ENCODE data around the gene CIAO3. TPM values are rescaled to one million over a fixed set of nuclear protein-coding genes. Genes with fewer than 3 reads are reported as not detected.

CIAO3 gene
- total and polyA plus RNA-seq, 10 of the 15 experiments (the other 5 are each of a cell fraction or from before 2014, with no cell fraction given) = 1.4 to 37.5 (median 30.8) TPM

- Histone ChIP-seq H3K4me3 (peak overlapping the region; percentile 67), H3K27ac (ENCODE audit: control insufficient read depth, insufficient read depth) (no peak overlapping the region), H3K9me3 (replicated peaks; ENCODE audit: control insufficient read depth, insufficient read depth, low read length) (no peaks in the 10 kb centered on the region), H3K36me3 (ENCODE audit: control insufficient read depth in 2 of 2, insufficient read depth in 2 of 2, low read length in 1 of 2) (peaks cover 6 to 14% of the 10 kb centered on the region in 2 experiments; a peak in 2 of 4 replicates), H2AFZ (ENCODE audit: control insufficient read depth, low read depth, low read length) (no peak overlapping the region), H3K4me1 (ENCODE audit: control insufficient read depth, insufficient read depth, low read length) (peaks cover 15% of the 10 kb centered on the region), H3K79me2 (ENCODE audit: control insufficient read depth, insufficient read depth, low read length) (peaks cover 24% of the 10 kb centered on the region), H3K4me2 (ENCODE audit: control insufficient read depth, insufficient read depth) (peak overlapping the region; percentile 90), H3K27me3 (replicated peaks in 1 of 2; ENCODE audit: control insufficient read depth in 2 of 2, insufficient read depth in 2 of 2, low read length in 1 of 2) (no peaks in the 10 kb centered on the region), H4K20me1 (ENCODE audit: control insufficient read depth, insufficient read depth) (peaks cover 6% of the 10 kb centered on the region; the same call in 1 of the 2 replicates), H3K9ac (ENCODE audit: control insufficient read depth, insufficient read depth, low read length) (no peak overlapping the region)
- DNase-seq (ENCODE audit: low read depth, low spot score) (no peak), FAIRE-seq (no peak), ATAC-seq (no peak)
- CTCF ChIA-PET = no interaction called here
- RAD21 ChIA-PET (ENCODE audit: unreplicated experiment) = no interaction called here
- POLR2A ChIA-PET = no interaction called here
- 90% methylated on average over 35 of the region's 36 CpGs for WGBS (ENCODE audit: insufficient coverage, insufficient replicate concordance, low lambda C conversion rate, missing lambda C conversion rate)
- TF ChIP-seq SMAD1 (IDR thresholded peaks at IDR 0.05; ENCODE audit: low read depth, partially characterized antibody) (no peak), SMARCA5 (IDR thresholded peaks at IDR 0.05) (no peak), ZSCAN29 (IDR thresholded peaks at IDR 0.05) (no peak), POLR2AphosphoS5 (IDR thresholded peaks at IDR 0.05; ENCODE audit: low read length) (no peak), POLR2A (IDR thresholded peaks at IDR 0.05; ENCODE audit: low read depth, low read length) (no peak), ZBED1 (IDR thresholded peaks at IDR 0.05; ENCODE audit: borderline replicate concordance) (no peak), CBX3 (IDR thresholded peaks at IDR 0.05; ENCODE audit: borderline replicate concordance, low read depth) (no peak), KLF5 (IDR thresholded peaks at IDR 0.05; ENCODE audit: partially characterized antibody) (no peak), ATF3 (IDR thresholded peaks at IDR 0.05; ENCODE audit: borderline replicate concordance, extremely low read depth, low read depth, low read length) (no peak), TAF1 (IDR thresholded peaks at IDR 0.05; ENCODE audit: borderline replicate concordance, low read depth, low read length) (no peak), DPF2 (IDR thresholded peaks at IDR 0.05) (no peak)
- TF ChIP-seq, protein P1, sequence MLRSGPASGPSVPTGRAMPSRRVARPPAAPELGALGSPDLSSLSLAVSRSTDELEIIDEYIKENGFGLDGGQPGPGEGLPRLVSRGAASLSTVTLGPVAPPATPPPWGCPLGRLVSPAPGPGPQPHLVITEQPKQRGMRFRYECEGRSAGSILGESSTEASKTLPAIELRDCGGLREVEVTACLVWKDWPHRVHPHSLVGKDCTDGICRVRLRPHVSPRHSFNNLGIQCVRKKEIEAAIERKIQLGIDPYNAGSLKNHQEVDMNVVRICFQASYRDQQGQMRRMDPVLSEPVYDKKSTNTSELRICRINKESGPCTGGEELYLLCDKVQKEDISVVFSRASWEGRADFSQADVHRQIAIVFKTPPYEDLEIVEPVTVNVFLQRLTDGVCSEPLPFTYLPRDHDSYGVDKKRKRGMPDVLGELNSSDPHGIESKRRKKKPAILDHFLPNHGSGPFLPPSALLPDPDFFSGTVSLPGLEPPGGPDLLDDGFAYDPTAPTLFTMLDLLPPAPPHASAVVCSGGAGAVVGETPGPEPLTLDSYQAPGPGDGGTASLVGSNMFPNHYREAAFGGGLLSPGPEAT (IDR thresholded peaks at IDR 0.05; ENCODE audit: low read depth) = no peak
- TF ChIP-seq, protein P2, sequence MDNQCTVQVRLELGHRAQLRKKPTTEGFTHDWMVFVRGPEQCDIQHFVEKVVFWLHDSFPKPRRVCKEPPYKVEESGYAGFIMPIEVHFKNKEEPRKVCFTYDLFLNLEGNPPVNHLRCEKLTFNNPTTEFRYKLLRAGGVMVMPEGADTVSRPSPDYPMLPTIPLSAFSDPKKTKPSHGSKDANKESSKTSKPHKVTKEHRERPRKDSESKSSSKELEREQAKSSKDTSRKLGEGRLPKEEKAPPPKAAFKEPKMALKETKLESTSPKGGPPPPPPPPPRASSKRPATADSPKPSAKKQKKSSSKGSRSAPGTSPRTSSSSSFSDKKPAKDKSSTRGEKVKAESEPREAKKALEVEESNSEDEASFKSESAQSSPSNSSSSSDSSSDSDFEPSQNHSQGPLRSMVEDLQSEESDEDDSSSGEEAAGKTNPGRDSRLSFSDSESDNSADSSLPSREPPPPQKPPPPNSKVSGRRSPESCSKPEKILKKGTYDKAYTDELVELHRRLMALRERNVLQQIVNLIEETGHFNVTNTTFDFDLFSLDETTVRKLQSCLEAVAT (IDR thresholded peaks at IDR 0.05) = no peak
- BruUV-seq (replicated peaks) = TSS peak; percentile 79
- SMC1A ChIA-PET (ENCODE audit: uncharacterized antibody, unreplicated experiment) = no interaction called here
- intact Hi-C loops (cut with micrococcal nuclease; ENCODE audit: unreplicated experiment) (loop anchor here (5.0 kb wide), 1 partner anchor 45 kb away; the partner anchor contains the start of gene METTL26), in situ Hi-C loops (cut with MboI) (no loop called here)
Observed at GRCh38 chr16:682493-683395, 58.1 kb downstream of the CIAO3 start.

Measured in GM12878 (cell line).